NCI-H2107 treated with DMSO at 0.1 percent for 48 hours (cell line): ENCODE measurements around the gene SMYD3.

Experiments used
- DNase-seq: peaks from one replicate; lab custom pipeline; 2025; ENCODE audit not compliant: unreplicated experiment; lab: John Stamatoyannopoulos, UW

The SMYD3 gene

DNA sequence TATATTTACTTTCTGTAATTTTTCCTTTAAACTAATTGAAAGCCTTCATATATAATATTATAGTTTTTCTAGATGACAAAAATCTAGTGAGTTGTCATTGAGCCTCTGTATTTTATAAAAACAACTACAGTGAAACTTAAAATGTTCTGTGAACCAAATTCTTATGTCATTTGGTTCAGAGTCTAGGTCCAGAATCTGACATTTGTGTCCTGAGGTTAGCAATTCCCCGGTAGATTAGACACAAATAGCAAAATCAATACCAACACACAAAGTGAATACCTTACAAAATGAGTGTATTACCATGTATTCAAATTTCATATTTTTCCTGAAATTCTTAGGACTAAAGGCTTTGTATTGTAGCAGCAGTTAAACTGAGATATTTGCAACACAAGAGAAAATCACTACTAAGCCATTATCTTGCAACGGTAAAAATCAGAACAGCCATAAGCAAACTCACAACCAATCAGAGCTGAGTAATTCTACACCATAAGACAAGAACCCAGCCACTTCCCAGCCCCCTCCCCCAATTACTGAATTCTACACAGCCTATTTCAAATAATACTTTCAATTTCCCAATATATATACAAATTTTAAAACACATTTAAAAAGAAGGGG lies 573.5 kb downstream of the SMYD3 start:
- DNase-seq: no peak

- no peak for DNase-seq
Observed at GRCh38 chr1:245932302-245932972, 574.6 kb downstream of the SMYD3 start.

GRCh38 chr1:245931450-245931849 lies 575.6 kb downstream of the SMYD3 start:
- no peak for DNase-seq

GRCh38 chr1:245929224-245929623 lies 577.9 kb downstream of the SMYD3 start:
- DNase-seq: no peak

DNA sequence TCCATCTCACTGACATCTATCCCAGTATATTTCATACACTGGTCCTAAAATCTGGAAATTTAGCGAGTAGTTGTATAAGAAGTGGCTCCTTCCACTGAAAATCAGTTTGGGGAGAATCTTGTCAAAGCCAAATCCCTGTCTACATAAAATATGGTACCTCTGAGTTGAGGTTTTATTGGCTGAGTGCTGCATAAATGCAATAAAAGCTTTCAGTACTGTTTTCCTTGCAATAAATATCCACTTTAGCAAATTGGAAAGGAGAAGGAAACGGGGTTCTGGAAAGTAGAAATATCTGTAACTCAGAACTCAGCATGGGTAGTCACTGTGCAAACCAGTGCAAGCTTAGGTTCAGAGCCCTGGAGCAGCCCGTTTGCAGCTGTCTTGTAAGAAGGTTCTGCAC lies 580.2 kb downstream of the SMYD3 start:
- no peak for DNase-seq

GRCh38 chr1:245923215-245923614 lies 583.9 kb downstream of the SMYD3 start:
- DNase-seq: no peak

DNA sequence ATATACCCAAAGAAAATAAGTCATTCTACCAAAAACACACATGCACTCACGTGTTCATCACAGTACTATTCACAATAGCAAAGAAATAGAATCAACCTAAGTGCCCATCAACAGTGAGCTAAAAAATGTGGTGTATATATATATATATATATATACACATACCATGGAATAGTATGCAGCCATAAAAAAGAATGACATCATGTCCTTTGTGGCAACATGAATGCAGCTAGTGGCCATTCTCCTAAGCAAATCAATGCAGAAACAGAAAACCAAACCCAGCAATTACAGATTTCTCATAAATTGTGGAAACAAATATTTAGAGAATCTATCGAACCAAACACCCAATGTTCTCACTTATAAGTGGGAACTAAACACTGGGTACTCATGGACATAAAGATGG lies 585.7 kb downstream of the SMYD3 start:
- no peak for DNase-seq

DNA sequence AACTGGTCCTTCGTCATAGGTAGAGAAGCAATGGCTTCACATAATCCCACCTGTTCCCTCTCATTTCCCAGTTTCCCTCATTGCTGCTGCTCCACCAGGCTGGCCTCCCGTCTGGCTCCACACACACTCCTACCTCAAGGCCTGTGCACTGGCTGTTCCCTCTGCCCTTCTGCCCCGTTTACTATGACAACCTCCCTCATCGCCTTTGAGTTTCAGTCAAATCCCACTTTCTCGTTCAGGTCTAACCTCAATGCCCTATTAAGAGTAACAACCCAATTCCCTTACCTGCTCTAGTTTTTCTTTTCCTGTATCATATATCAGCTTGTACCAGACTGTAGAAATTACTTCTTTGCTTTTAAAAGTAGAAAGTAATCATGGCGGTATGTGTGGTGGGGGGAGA lies 589.7 kb downstream of the SMYD3 start:
- DNase-seq: no peak

DNA sequence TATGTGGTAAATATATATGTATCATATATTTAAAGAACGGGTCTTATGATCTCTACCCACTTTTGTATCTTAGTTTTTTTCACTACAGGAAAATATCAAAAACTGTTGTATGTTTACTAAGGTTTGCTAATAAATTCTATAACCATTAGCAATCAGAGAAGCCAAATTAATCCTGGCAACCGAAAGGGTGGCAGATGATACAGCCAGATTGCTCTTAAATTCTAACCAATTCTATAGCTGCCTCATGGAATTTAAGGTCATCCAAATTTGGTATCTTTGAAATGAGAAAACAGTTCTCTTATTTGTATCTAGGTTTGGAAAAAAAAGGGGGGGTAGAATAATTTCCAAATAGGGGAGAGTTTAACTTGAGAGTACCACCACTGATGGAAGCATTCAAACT lies 591.2 kb downstream of the SMYD3 start:
- no peak for DNase-seq

- no peak for DNase-seq
Observed at GRCh38 chr1:245915406-245915805, 591.7 kb downstream of the SMYD3 start.

DNA sequence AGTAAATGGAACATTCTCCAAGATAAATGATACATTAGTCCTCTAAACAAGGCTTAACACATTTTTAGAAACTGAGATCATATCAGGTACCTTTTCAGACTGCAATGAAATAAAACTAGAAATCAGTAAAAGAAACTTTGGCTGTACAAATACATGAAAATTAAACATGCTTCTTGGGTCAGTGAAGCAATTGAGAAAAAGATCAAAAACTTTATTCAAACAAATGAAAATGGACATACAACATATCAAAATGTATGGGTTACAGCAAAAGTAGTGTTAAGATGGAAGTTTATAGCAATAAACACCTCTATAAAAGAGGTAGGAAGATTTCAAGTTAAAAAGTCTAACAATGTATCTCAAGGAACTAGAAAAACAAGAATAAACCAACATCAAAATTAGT lies 598.5 kb downstream of the SMYD3 start:
- DNase-seq: no peak

GRCh38 chr1:245906207-245906606 lies 600.9 kb downstream of the SMYD3 start:
- DNase-seq: no peak

- DNase-seq: no peak
Observed at GRCh38 chr1:245903851-245904250, 603.2 kb downstream of the SMYD3 start.

GRCh38 chr1:245901565-245901964 lies 605.5 kb downstream of the SMYD3 start:
- DNase-seq: no peak

DNA sequence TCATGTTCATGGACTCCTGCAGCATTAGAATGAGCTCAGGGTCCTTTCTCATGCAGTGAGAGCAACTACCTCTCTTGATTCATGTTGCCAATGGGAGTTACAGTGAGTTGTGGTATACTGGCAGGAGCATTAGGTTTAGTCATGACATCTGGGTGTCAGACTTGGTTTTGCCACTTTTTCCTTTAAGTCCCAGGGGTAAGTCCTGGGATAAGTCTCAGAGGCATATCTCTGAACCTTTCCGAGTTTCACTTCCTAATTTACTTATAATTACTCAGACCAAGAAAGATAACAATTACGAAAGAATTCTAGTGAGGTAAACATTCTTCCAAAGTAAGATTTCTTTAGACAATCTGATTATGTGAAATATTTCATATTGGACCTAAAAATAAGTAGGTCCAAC lies 606.0 kb downstream of the SMYD3 start:
- no peak for DNase-seq

GRCh38 chr1:245898581-245898980 lies 608.5 kb downstream of the SMYD3 start:
- no peak for DNase-seq

GRCh38 chr1:245896258-245896657 lies 610.8 kb downstream of the SMYD3 start:
- DNase-seq: no peak

GRCh38 chr1:245895455-245895959 lies 611.6 kb downstream of the SMYD3 start:
- DNase-seq: no peak

GRCh38 chr1:245894843-245895242 lies 612.2 kb downstream of the SMYD3 start:
- no peak for DNase-seq

DNA sequence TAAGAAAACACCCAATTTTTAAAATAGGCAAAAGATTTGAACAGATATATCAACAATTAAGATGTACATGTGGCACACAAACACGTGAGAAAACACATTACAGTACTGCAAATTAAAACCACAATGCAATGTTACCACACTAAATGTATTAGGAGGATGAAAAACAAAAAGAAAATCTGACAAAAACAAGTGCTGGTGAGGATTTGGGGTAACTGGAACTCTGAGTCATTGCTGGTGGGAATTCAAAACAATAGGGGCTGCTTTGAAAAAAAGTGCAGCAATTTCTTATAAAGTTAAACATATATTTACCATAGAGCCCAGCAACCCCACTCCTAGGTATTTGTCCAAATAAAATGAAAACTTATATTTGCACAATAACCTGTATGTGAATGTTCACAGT lies 614.1 kb downstream of the SMYD3 start:
- DNase-seq: no peak

DNA sequence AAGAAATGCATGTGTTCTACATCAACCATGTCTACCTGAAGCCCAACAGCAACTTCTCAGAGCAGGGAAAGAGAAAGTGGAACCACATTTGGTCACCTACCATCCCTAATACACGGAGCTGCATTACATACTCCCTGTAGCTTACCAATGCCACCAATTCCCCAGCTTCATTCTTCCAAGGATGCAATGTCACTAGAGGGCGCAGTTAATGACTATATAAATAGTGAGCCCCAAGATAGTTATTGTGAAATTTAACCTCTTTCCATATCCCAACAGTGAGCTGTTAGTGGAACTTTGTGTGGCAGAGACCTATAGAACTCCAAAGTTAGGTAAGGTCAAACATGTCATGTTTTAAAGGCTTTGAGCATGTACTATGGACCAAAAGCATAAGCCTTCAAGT lies 618.3 kb downstream of the SMYD3 start:
- no peak for DNase-seq

DNA sequence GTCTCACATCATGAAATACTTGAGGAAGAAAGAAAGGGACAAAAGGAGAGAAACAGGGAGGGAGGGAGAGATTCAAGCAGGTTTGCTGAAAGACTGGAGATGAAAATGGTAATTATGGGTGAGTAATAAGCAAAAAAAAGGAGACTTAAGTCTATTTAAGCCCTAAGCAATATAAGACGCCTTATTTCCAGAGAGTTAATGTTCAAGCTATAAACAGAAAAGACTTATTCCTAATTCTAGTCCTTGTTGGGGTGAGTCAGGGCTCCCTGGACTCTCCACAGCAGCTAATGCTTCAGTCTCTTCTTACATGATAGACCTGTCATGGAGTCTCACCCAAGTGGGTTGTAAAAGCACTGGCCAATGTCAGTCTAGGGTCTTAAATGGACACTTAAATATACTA lies 619.2 kb downstream of the SMYD3 start:
- DNase-seq: no peak
